Natural killer cell (primary cell): ENCODE data around the gene PTBP3. TPM values are rescaled to one million over a fixed set of nuclear protein-coding genes. Genes with fewer than 3 reads are reported as not detected.

Experiments used
- ATAC-seq, 3 donors: fragments of 150-1000 bp in 2 of 3; fragments of 200-7000 bp in 1 of 3; cut with Tn5 transposase; 1 replicate in 1 of 3; 2 replicates in 2 of 3; pipeline ENCODE4 v1.10.0; 2021; ENCODE audit warnings: mild to moderate bottlenecking in 2 of 3, moderate library complexity in 2 of 3
- DNase-seq, 2 donors: peaks; one replicate each; pipeline versions ENCODE4 v3.0.0 to v3.0.0-alpha.2; 2013 to 2021; ENCODE audit warnings: mixed read lengths in 1 of 2
- H3K27ac ChIP-seq: one replicate; pipeline ENCODE4 v1.5.1; 2013; ENCODE audit warnings: mild to moderate bottlenecking, low read length
- H3K27me3 ChIP-seq: one replicate; pipeline ENCODE4 v1.6.1; 2013; ENCODE audit warnings: low read length; ENCODE audit not compliant: control insufficient read depth, insufficient read depth
- H3K36me3 ChIP-seq: one replicate; pipeline ENCODE4 v1.6.1; 2013; ENCODE audit warnings: low read length; ENCODE audit not compliant: control insufficient read depth, insufficient read depth
- H3K4me1 ChIP-seq: one replicate; pipeline ENCODE4 v1.6.1; 2013; ENCODE audit warnings: low read length; ENCODE audit not compliant: control insufficient read depth, insufficient read depth
- H3K4me3 ChIP-seq: one replicate; pipeline ENCODE4 v1.5.1; 2013; ENCODE audit warnings: low read length
- H3K9me3 ChIP-seq: one replicate; pipeline ENCODE4 v1.6.1; 2013; ENCODE audit warnings: low read length; ENCODE audit not compliant: control insufficient read depth, insufficient read depth
- H3K27ac Mint-ChIP-seq, 2 donors: one replicate each; pipeline ENCODE4 v1.8.0; 2022; ENCODE audit warnings: mild to moderate bottlenecking in 2 of 2, mixed read lengths in 2 of 2, moderate library complexity in 1 of 2
- H3K27me3 Mint-ChIP-seq, 2 donors: one replicate each; pipeline ENCODE4 v1.8.0; 2022; ENCODE audit warnings: low read depth in 2 of 2, mixed read lengths in 2 of 2
- H3K36me3 Mint-ChIP-seq: one replicate; pipeline ENCODE4 v1.8.0; 2022; ENCODE audit warnings: mixed read lengths
- H3K4me1 Mint-ChIP-seq, 2 donors: one replicate each; pipeline ENCODE4 v1.8.0; 2022; ENCODE audit warnings: mixed read lengths in 2 of 2
- H3K4me3 Mint-ChIP-seq: one replicate; pipeline ENCODE4 v1.8.0; 2022; ENCODE audit warnings: mild to moderate bottlenecking, moderate library complexity, mixed read lengths
- H3K9me3 Mint-ChIP-seq, 2 donors: one replicate each; pipeline ENCODE4 v1.8.0; 2022; ENCODE audit warnings: mixed read lengths in 2 of 2
- CTCF ChIP-seq: fragments of 200-600 bp; IDR thresholded peaks from one replicate; pipeline ENCODE4 v1.8.0; 2022; ENCODE audit warnings: antibody characterized with exemption
- WGBS: methylation state at CpG from one replicate; pipeline ENCODE4 v1.1.7; 2013; ENCODE audit warnings: missing lambda C conversion rate; ENCODE audit not compliant: insufficient coverage; 5-methylcytosine and 5-hydroxymethylcytosine counted together
- intact Hi-C: fragments of 100-400 bp; cut with micrococcal nuclease; formaldehyde crosslinking; loops from one replicate; pipeline ENCODE4 v1.14.2; 2022
- total RNA-seq, 4 donors: library from RNA; stranded (reverse); fragments of 120-200 nt in 1 of 4; gene quantifications; one replicate each; pipeline versions ENCODE4 v1.2.3 to v1.2.4, GENCODE V29; 2013 to 2022

PTBP3 gene
- total RNA-seq, 3 donors from 2014 or later (not counting 1 experiment from before 2014, with no cell fraction given) = 135 to 156 (median 140) TPM

GRCh38 chr9:112312139-112312538 is 21.3 kb downstream of the PTBP3 start:
- Histone ChIP-seq H3K27me3 (no peaks in the 10 kb centered on the region), H3K9me3 (no peaks in the 10 kb centered on the region), H3K4me3 (no peak overlapping the region), H3K36me3 (no peaks in the 10 kb centered on the region), H3K4me1 (peaks cover 14% of the 10 kb centered on the region), H3K27ac (no peak overlapping the region)
- Mint-ChIP-seq H3K4me1 (peaks cover 54 to 76% of the 10 kb centered on the region in 2 donors), H3K9me3 (no peaks in the 10 kb centered on the region), H3K36me3 (no peaks in the 10 kb centered on the region), H3K4me3 (no peak overlapping the region), H3K27ac (peak overlapping the region in 1 of 2 donors; percentile 67), H3K27me3 (no peaks in the 10 kb centered on the region)
- ATAC-seq (no peak), DNase-seq (no peak)
- TF ChIP-seq CTCF = no peak
- 98% methylated on average over 4 of the region's 7 CpGs for WGBS
- intact Hi-C loops = no loop called here

- H3K4me1 ChIP-seq = peaks cover 8% of the 10 kb centered on the region
- 90% methylated on average over 3 of the region's 3 CpGs for WGBS
- H3K9me3 ChIP-seq = no peaks in the 10 kb centered on the region
- Mint-ChIP-seq H3K36me3 (no peaks in the 10 kb centered on the region), H3K9me3 (no peaks in the 10 kb centered on the region), H3K4me3 (no peak overlapping the region), H3K27ac (peak overlapping the region in 1 of 2 donors; percentile 67), H3K27me3 (no peaks in the 10 kb centered on the region), H3K4me1 (peaks cover 47 to 70% of the 10 kb centered on the region in 2 donors)
- no peaks in the 10 kb centered on the region for H3K36me3 ChIP-seq
- DNase-seq (no peak), ATAC-seq (no peak)
- intact Hi-C loops = no loop called here
- H3K27me3 ChIP-seq = no peaks in the 10 kb centered on the region
- no peak for TF ChIP-seq CTCF
- no peak overlapping the region for H3K4me3 ChIP-seq
- H3K27ac ChIP-seq = no peak overlapping the region
These were observed 21.9 kb downstream of the PTBP3 start for GRCh38 chr9:112311497-112311896.

GRCh38 chr9:112310826-112311225 is 22.6 kb downstream of the PTBP3 start:
- no peak for ATAC-seq
- H3K4me1 ChIP-seq = peaks cover 7% of the 10 kb centered on the region
- no peaks in the 10 kb centered on the region for H3K9me3 Mint-ChIP-seq
- H3K4me3 Mint-ChIP-seq = no peak overlapping the region
- H3K36me3 ChIP-seq = no peaks in the 10 kb centered on the region
- intact Hi-C loops = no loop called here
- H3K27me3 Mint-ChIP-seq = no peaks in the 10 kb centered on the region
- 89% methylated on average over 4 of the region's 4 CpGs for WGBS
- H3K36me3 Mint-ChIP-seq = no peaks in the 10 kb centered on the region
- no peak for DNase-seq
- H3K27me3 ChIP-seq = no peaks in the 10 kb centered on the region
- peak overlapping the region; percentile 1 to 3 for H3K27ac Mint-ChIP-seq
- H3K27ac ChIP-seq = no peak overlapping the region
- no peak for TF ChIP-seq CTCF
- H3K4me1 Mint-ChIP-seq = peaks cover 40 to 63% of the 10 kb centered on the region in 2 donors
- no peak overlapping the region for H3K4me3 ChIP-seq
- H3K9me3 ChIP-seq = no peaks in the 10 kb centered on the region

GRCh38 chr9:112308588-112308987 is 24.8 kb downstream of the PTBP3 start:
- Histone ChIP-seq H3K9me3 (no peaks in the 10 kb centered on the region), H3K27ac (no peak overlapping the region), H3K4me3 (no peak overlapping the region), H3K27me3 (no peaks in the 10 kb centered on the region), H3K4me1 (peaks cover 8% of the 10 kb centered on the region), H3K36me3 (no peaks in the 10 kb centered on the region)
- H3K9me3 Mint-ChIP-seq = no peaks in the 10 kb centered on the region
- ATAC-seq = no peak
- H3K36me3 Mint-ChIP-seq = no peaks in the 10 kb centered on the region
- H3K27me3 Mint-ChIP-seq = no peaks in the 10 kb centered on the region
- H3K4me1 Mint-ChIP-seq = peaks cover 28 to 54% of the 10 kb centered on the region in 2 donors
- intact Hi-C loops = no loop called here
- no peak for DNase-seq
- TF ChIP-seq CTCF = no peak
- no peak overlapping the region for H3K27ac Mint-ChIP-seq
- H3K4me3 Mint-ChIP-seq = no peak overlapping the region
- WGBS = 94% methylated on average over 5 of the region's 5 CpGs
